Measurements from ENCODE around the gene TLDC2. TPM values are rescaled to one million over a fixed set of nuclear protein-coding genes. Genes with fewer than 3 reads are reported as not detected.

TLDC2 gene
- total RNA-seq, 1 donor from 2014 or later = not detected

DNA sequence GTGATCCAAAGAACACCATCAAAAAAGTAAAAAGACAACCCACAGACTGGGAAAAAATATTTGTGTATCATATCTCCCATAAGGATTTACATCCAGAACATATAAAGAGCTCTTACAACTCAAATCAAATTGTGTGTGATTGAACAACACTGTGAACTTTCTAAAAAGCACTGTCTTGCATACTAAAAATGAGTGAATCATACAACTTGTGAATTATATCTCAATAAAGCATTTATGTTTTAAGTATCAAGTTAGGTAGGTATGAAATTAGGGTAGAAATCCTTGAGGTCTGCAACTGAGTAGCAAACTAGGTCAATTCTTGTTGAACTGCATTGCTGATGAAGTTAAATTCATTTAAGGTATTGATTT, 61.4 kb downstream of the TLDC2 start:
- DNase-seq (ENCODE audit: extremely low read depth, low read depth, low spot score) = no peak

DNA sequence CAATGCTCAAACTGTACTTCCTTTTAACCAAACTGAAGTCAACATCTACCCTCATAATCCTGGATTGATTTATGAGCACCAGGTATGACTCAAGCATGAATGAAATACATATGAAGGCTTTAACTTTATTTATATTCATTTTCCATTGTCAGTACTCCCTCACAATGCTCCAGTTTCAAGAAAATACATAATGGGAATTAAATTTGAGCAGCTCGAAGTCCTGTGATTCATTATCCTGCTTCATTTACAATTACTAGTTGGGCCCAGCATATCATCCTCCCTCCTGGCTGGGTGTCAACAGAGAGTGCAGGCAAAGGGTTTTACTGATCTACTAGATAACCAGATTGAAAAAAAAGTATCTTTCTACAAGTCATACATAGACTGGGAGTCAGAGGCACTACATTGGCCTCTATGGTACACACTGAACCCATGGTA, 65.5 kb downstream of the TLDC2 start:
- DNase-seq (ENCODE audit: extremely low read depth, low read depth, low spot score) = no peak

Other genes with a start within 250 kb of the TLDC2 start
- gene SLA2, start 229.9 kb upstream of the TLDC2 start, total RNA-seq = not detected in 2 replicates
- gene NDRG3, start 130.0 kb upstream of the TLDC2 start, total RNA-seq = 21.0 and 25.6 TPM in 2 replicates
- gene DSN1, start 102.4 kb upstream of the TLDC2 start, total RNA-seq = 7.5 and 13.3 TPM in 2 replicates
- 45.5 and 95.0 TPM in 2 replicates for gene SAMHD1, start 75.6 kb downstream of the TLDC2 start, total RNA-seq
- 3.8 and 4.3 TPM in 2 replicates for gene RBL1, start 219.9 kb downstream of the TLDC2 start, total RNA-seq

Data from glomerular endothelial cell (primary cell).